SK-N-SH treated with all-trans-retinoic acid at 6 μM for 48 hours (cell line): ENCODE data around the gene PRR14L.

ENCODE experiments used
- ARNTL ChIP-seq: fragments of 450-650 bp; formaldehyde crosslinking; IDR thresholded peaks from 2 replicates; pipeline ENCODE4 v1.5.0; 2020; ENCODE audit warnings: low read depth, mild to moderate bottlenecking, moderate library complexity, borderline replicate concordance
- BACH2 ChIP-seq: fragments of 250-450 bp; sonication (Bioruptor Pico); IDR thresholded peaks from 2 replicates; pipeline ENCODE4 v1.9.0; 2021; ENCODE audit warnings: mild to moderate bottlenecking, borderline replicate concordance
- CREB5 ChIP-seq: fragments of 250-450 bp; sonication (Bioruptor Pico); IDR thresholded peaks from 2 replicates; pipeline ENCODE4 v1.5.1; 2020; ENCODE audit warnings: low read depth, mild to moderate bottlenecking, moderate library complexity
- PATZ1 ChIP-seq: fragments of 250-450 bp; sonication (Bioruptor Pico); IDR thresholded peaks from 2 replicates; pipeline ENCODE4 v1.8.0; 2020; ENCODE audit warnings: mild to moderate bottlenecking, moderate library complexity, borderline replicate concordance
- RARB ChIP-seq: fragments of 250-450 bp; sonication (Bioruptor Pico); IDR thresholded peaks from 2 replicates; pipeline ENCODE4 v1.8.0; 2021; ENCODE audit warnings: mild to moderate bottlenecking, moderate library complexity
- TCF4 ChIP-seq: fragments of 250-450 bp; sonication (Bioruptor Pico); IDR thresholded peaks from 2 replicates; pipeline ENCODE4 v1.8.0; 2021; ENCODE audit warnings: mild to moderate bottlenecking, moderate library complexity, borderline replicate concordance
- TSHZ2 ChIP-seq: fragments of 250-450 bp; sonication (Bioruptor Pico); IDR thresholded peaks from 2 replicates; pipeline ENCODE4 v1.5.0; 2020; ENCODE audit warnings: mild to moderate bottlenecking, moderate library complexity
- ZC3H10 ChIP-seq: fragments of 250-450 bp; sonication (Bioruptor Pico); IDR thresholded peaks from 2 replicates; pipeline ENCODE4 v1.5.1; 2021; ENCODE audit warnings: mild to moderate bottlenecking, moderate library complexity
- ZFP3 ChIP-seq: fragments of 250-450 bp; sonication (Bioruptor Pico); IDR thresholded peaks from 2 replicates; pipeline ENCODE4 v1.5.0; 2020; ENCODE audit warnings: mild to moderate bottlenecking, moderate library complexity
- ZNF565 ChIP-seq: fragments of 450-650 bp; formaldehyde crosslinking; conservative IDR thresholded peaks from 2 replicates; pipeline ENCODE4 v1.5.0; 2020; ENCODE audit warnings: low read depth, mild to moderate bottlenecking, moderate library complexity
- ZNF70 ChIP-seq: fragments of 450-650 bp; formaldehyde crosslinking; IDR thresholded peaks from 2 replicates; pipeline ENCODE4 v1.5.0; 2020; ENCODE audit warnings: mild to moderate bottlenecking, moderate library complexity
- ZNF8 ChIP-seq: fragments of 450-650 bp; formaldehyde crosslinking; IDR thresholded peaks from 2 replicates; pipeline ENCODE4 v1.5.0; 2020; ENCODE audit warnings: mild to moderate bottlenecking, moderate library complexity

- no peak for TF ChIP-seq ZC3H10 (CRISPR knock-in tag)
- TF ChIP-seq PATZ1 (CRISPR knock-in tag) = no peak
- TF ChIP-seq ZNF8 (CRISPR knock-in tag) = no peak
- TF ChIP-seq ZNF565 = no peak
- no peak for TF ChIP-seq ARNTL (CRISPR knock-in tag)
- TF ChIP-seq ZNF70 (CRISPR knock-in tag) = no peak
- no peak for TF ChIP-seq TSHZ2
- no peak for TF ChIP-seq BACH2 (CRISPR knock-in tag)
- TF ChIP-seq TCF4 (CRISPR knock-in tag) = no peak
- TF ChIP-seq RARB (CRISPR knock-in tag) = no peak
- TF ChIP-seq ZFP3 (CRISPR knock-in tag) = no peak
- no peak for TF ChIP-seq CREB5 (CRISPR knock-in tag)
These were observed 693 bp upstream of the PRR14L start for GRCh38 chr22:31750365-31751284.
